Neural progenitor cell (in vitro differentiated cells): ENCODE data around the gene C4orf51.

Experiments used
- EZH2 ChIP-seq: fragments of 200-600 bp; sonication (generic); IDR thresholded peaks from 2 replicates; pipeline ENCODE4 v1.6.1; 2017; ENCODE audit warnings: antibody characterized with exemption, mild to moderate bottlenecking, moderate library complexity
- EZH2phosphoT487 ChIP-seq: fragments of 200-600 bp; sonication (generic); IDR thresholded peaks from 2 replicates; pipeline ENCODE4 v1.6.1; 2017; ENCODE audit warnings: antibody characterized with exemption
- TF ChIP-seq, protein P1 (sequence below): fragments of 200-600 bp; sonication (generic); IDR thresholded peaks from 2 replicates; pipeline ENCODE4 v1.5.1; 2017; ENCODE audit warnings: antibody characterized with exemption, mild to moderate bottlenecking

DNA sequence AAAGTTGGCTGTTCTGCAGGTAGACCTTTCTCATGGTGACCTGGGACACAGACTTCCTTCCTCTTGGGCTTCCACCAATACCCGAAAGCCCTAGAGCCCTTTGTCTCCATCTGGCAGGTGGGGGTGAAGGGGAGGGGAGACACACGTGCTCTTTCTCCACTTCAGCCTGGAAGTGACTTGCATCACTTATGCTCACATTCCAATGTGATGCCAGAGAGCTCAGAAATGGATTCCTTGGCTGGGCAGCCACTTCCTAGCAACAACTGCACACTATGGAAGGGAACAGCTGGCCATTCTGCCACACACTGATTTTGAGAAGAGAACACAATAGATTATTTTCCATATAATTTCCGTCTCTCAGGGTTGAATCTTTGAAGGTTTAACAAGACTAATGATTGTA, 36.3 kb downstream of the C4orf51 start:
- TF ChIP-seq, protein P1, sequence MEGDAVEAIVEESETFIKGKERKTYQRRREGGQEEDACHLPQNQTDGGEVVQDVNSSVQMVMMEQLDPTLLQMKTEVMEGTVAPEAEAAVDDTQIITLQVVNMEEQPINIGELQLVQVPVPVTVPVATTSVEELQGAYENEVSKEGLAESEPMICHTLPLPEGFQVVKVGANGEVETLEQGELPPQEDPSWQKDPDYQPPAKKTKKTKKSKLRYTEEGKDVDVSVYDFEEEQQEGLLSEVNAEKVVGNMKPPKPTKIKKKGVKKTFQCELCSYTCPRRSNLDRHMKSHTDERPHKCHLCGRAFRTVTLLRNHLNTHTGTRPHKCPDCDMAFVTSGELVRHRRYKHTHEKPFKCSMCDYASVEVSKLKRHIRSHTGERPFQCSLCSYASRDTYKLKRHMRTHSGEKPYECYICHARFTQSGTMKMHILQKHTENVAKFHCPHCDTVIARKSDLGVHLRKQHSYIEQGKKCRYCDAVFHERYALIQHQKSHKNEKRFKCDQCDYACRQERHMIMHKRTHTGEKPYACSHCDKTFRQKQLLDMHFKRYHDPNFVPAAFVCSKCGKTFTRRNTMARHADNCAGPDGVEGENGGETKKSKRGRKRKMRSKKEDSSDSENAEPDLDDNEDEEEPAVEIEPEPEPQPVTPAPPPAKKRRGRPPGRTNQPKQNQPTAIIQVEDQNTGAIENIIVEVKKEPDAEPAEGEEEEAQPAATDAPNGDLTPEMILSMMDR, result no peak
- TF ChIP-seq EZH2, result no peak
- no peak for TF ChIP-seq EZH2phosphoT487
